Measurements from ENCODE around the gene SPAST.
"Not testable (repeated sequence)": the region's sequence is repeated elsewhere in the genome, so short reads cannot be mapped to it uniquely, and the experiment has no call there.

Gene SPAST

GRCh38 chr2:32128636-32129035 is 65.3 kb downstream of the SPAST start:
- DNase-seq = no peak

- no peak for DNase-seq
Observed at GRCh38 chr2:32129086-32129485, 65.7 kb downstream of the SPAST start.

- no peak for DNase-seq
Observed at GRCh38 chr2:32135409-32135808, 72.1 kb downstream of the SPAST start.

- DNase-seq = no peak
Observed at GRCh38 chr2:32136097-32136496, 72.7 kb downstream of the SPAST start.

- DNase-seq = not testable (repeated sequence)
Observed at GRCh38 chr2:32151544-32151943, 88.2 kb downstream of the SPAST start.

- DNase-seq = no peak
Observed at GRCh38 chr2:32159678-32160077, 96.3 kb downstream of the SPAST start.

- no peak for DNase-seq
Observed at GRCh38 chr2:32161296-32161695, 97.9 kb downstream of the SPAST start.

- DNase-seq = not testable (repeated sequence)
Observed at GRCh38 chr2:32164254-32164653, 100.9 kb downstream of the SPAST start.

GRCh38 chr2:32165027-32165347 is 101.6 kb downstream of the SPAST start:
- not testable (repeated sequence) for DNase-seq

GRCh38 chr2:32166115-32166574 is 102.8 kb downstream of the SPAST start:
- DNase-seq = no peak

GRCh38 chr2:32168513-32168912 is 105.2 kb downstream of the SPAST start:
- DNase-seq = peak; percentile 74

- DNase-seq = no peak
Observed at GRCh38 chr2:32172870-32173269, 109.5 kb downstream of the SPAST start.

GRCh38 chr2:32182667-32183066 is 119.3 kb downstream of the SPAST start:
- no peak for DNase-seq

- no peak for DNase-seq
Observed at GRCh38 chr2:32189011-32189410, 125.7 kb downstream of the SPAST start.

- no peak for DNase-seq
Observed at GRCh38 chr2:32192418-32192817, 129.1 kb downstream of the SPAST start.

GRCh38 chr2:32200814-32201213 is 137.5 kb downstream of the SPAST start:
- no peak for DNase-seq

- not testable (repeated sequence) for DNase-seq
Observed at GRCh38 chr2:32203428-32203827, 140.1 kb downstream of the SPAST start.
